ENCODE measurements around the gene IFIT1B. TPM values are rescaled to one million over a fixed set of nuclear protein-coding genes. Genes with fewer than 3 reads are reported as not detected.

The IFIT1B gene
- polyA plus RNA-seq, 1 donor from 2014 or later = not detected

DNA sequence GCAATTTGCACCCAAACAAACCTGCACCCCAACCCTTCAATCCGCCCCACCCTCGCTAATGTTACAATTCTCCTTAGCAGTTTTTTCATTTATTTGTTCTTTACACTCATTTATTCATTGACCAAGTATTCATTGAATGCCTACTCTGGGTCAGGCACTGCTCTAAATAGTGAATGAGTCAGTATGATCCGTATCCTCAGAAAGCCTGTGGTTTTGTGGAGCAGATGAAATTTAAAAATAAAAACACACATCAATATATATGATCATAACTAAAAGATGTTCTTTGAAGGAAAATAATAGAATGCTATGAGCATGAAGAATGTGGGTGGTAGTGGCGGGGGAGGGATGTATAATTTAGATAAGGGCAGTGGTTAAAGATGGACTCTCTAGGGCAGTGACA lies 49.8 kb downstream of the IFIT1B start:
- no peaks in the 10 kb centered on the region for H3K9me3 Mint-ChIP-seq
- H3K27me3 Mint-ChIP-seq = peaks cover 4% of the 10 kb centered on the region
- no peak overlapping the region for H3K4me3 Mint-ChIP-seq
- H3K36me3 Mint-ChIP-seq = no peaks in the 10 kb centered on the region
- H3K4me1 Mint-ChIP-seq = peaks cover 0 to 5% (median 3%) of the 10 kb centered on the region in 3 donors
- no peak overlapping the region for H3K27ac Mint-ChIP-seq

DNA sequence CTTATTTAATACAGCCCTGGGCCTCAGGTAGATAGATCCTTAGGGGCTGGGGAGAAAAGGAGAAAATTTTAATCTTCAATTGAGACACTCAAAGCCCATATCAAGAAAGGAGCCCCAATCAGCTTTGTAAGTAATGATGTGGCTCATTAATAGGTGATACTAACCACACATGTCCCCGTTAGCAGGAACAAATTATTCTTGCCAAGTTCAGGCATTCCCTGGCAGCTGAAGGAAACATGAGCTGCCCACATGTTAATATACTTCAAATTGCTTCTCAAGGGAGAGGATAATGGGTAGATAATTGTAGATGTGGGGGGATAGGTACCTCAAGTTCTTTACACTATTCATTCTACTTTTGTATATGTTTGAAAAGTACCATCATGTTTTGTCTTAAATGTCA lies 51.0 kb downstream of the IFIT1B start:
- H3K4me1 Mint-ChIP-seq = no peaks in the 10 kb centered on the region
- H3K9me3 Mint-ChIP-seq = no peaks in the 10 kb centered on the region
- H3K4me3 Mint-ChIP-seq = no peak overlapping the region
- no peaks in the 10 kb centered on the region for H3K36me3 Mint-ChIP-seq
- H3K27me3 Mint-ChIP-seq = peaks cover 5% of the 10 kb centered on the region
- no peak overlapping the region for H3K27ac Mint-ChIP-seq

DNA sequence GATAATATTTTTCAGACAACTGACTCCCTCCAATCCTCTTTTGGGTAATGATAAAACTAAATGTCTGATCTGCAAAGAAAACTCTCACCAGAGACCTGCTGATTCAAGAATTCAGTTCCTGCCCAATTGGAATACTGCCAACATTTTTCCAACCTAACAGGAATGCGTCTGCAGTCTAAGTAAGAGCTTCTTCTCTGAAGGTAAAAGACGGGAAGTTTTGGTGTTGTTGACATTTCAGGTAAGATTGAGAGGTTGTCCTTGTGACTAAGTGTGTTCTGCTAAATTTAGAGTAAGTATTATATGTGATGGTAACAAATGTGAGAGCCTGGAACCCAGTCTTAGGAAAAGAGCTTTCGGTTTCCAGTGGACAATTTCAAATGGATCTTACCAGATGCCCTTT lies 54.1 kb downstream of the IFIT1B start:
- Mint-ChIP-seq H3K27ac (no peak overlapping the region), H3K9me3 (no peaks in the 10 kb centered on the region), H3K4me3 (no peak overlapping the region), H3K27me3 (peaks cover 7% of the 10 kb centered on the region), H3K4me1 (no peaks in the 10 kb centered on the region), H3K36me3 (peaks cover 2% of the 10 kb centered on the region)

Other genes starting within 250 kb of the IFIT1B start
- gene CH25H, start 170.7 kb upstream of the IFIT1B start, polyA plus RNA-seq = not detected
- 73.9 TPM for gene LIPA, start 126.3 kb upstream of the IFIT1B start, polyA plus RNA-seq
- 13.6 TPM for gene IFIT2, start 76.0 kb upstream of the IFIT1B start, polyA plus RNA-seq
- gene IFIT3, start 50.1 kb upstream of the IFIT1B start, polyA plus RNA-seq = 16.9 TPM
- gene IFIT1, start 14.6 kb downstream of the IFIT1B start, polyA plus RNA-seq = 8.5 TPM
- 17.3 TPM for gene IFIT5, start 36.5 kb downstream of the IFIT1B start, polyA plus RNA-seq
- gene SLC16A12, start 157.5 kb downstream of the IFIT1B start, polyA plus RNA-seq = not detected

All from IgD-negative memory B cell (primary cell).